Parathyroid adenoma (tissue), 2 donors: ENCODE data around the gene FMNL1.

ENCODE experiments used
- H2AFZ ChIP-seq: fragments of 300-600 bp; sonication (generic); one replicate; pipeline ENCODE4 v1.7.0; 2017; ENCODE audit warnings: antibody characterized with exemption, mild to moderate bottlenecking
- H3K27ac ChIP-seq: fragments of 300-600 bp; sonication (generic); one replicate; pipeline ENCODE4 v1.7.0; 2017
- H3K27me3 ChIP-seq: fragments of 300-600 bp; sonication (generic); one replicate; pipeline ENCODE4 v1.7.0; 2017; ENCODE audit warnings: low read length; ENCODE audit not compliant: control insufficient read depth, insufficient read depth
- H3K36me3 ChIP-seq: fragments of 300-600 bp; sonication (generic); one replicate; pipeline ENCODE4 v1.7.0; 2017; ENCODE audit warnings: low read length; ENCODE audit not compliant: control insufficient read depth, insufficient read depth
- H3K4me1 ChIP-seq: fragments of 300-600 bp; sonication (generic); one replicate; pipeline ENCODE4 v1.7.0; 2017; ENCODE audit warnings: control low read depth
- H3K4me2 ChIP-seq: fragments of 300-600 bp; sonication (generic); one replicate; pipeline ENCODE4 v1.7.0; 2017; ENCODE audit warnings: low read length
- H3K4me3 ChIP-seq: fragments of 300-600 bp; sonication (generic); one replicate; pipeline ENCODE4 v1.7.0; 2017; ENCODE audit warnings: low read depth, low read length
- H3K79me2 ChIP-seq: fragments of 300-600 bp; sonication (generic); one replicate; pipeline ENCODE4 v1.7.0; 2017; ENCODE audit warnings: control low read depth
- H3K9ac ChIP-seq: fragments of 300-600 bp; sonication (generic); one replicate; pipeline ENCODE4 v1.7.0; 2017; ENCODE audit warnings: mild to moderate bottlenecking
- H3K9me3 ChIP-seq: fragments of 300-600 bp; sonication (generic); one replicate; pipeline ENCODE4 v1.7.0; 2017; ENCODE audit warnings: low read length; ENCODE audit not compliant: control insufficient read depth
- TF ChIP-seq, protein P1 (sequence below): fragments of 300-600 bp; sonication (generic); IDR thresholded peaks from one replicate; pipeline ENCODE4 v1.7.0; 2017; ENCODE audit warnings: antibody characterized with exemption, mild to moderate bottlenecking
- donor health status: primary hyperparathyroidism.

FMNL1 gene

DNA sequence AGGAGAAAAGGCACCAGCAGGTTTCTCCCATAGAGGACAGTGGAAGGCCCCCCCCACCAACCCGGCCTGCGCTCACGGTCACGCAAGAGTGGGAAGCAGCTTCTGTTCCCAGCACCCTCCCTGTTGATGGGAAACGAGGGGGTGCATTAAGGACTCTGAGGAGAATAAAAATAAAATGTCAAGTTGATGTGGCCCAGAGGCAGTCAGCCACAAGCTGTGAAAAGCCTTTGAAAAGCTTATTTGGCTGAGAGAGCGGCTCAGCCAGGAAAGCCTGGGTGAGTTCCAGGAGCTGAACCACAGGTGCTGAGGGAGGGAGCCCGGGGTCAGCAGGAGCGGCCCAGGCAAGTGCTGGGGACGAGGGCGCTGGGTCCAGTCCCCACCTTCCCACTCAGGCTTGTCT is 67.1 kb downstream of the FMNL1 start:
- H2AFZ ChIP-seq: no peak overlapping the region
- peaks cover 14% of the 10 kb centered on the region for H3K79me2 ChIP-seq
- H3K27ac ChIP-seq: peak overlapping the region; percentile 27
- peaks cover 55% of the 10 kb centered on the region for H3K4me1 ChIP-seq
- peak overlapping the region; percentile 50 for H3K4me2 ChIP-seq
- no peaks in the 10 kb centered on the region for H3K27me3 ChIP-seq
- no peak overlapping the region for H3K4me3 ChIP-seq
- no peaks in the 10 kb centered on the region for H3K36me3 ChIP-seq
- no peak overlapping the region for H3K9ac ChIP-seq
- TF ChIP-seq, protein P1, sequence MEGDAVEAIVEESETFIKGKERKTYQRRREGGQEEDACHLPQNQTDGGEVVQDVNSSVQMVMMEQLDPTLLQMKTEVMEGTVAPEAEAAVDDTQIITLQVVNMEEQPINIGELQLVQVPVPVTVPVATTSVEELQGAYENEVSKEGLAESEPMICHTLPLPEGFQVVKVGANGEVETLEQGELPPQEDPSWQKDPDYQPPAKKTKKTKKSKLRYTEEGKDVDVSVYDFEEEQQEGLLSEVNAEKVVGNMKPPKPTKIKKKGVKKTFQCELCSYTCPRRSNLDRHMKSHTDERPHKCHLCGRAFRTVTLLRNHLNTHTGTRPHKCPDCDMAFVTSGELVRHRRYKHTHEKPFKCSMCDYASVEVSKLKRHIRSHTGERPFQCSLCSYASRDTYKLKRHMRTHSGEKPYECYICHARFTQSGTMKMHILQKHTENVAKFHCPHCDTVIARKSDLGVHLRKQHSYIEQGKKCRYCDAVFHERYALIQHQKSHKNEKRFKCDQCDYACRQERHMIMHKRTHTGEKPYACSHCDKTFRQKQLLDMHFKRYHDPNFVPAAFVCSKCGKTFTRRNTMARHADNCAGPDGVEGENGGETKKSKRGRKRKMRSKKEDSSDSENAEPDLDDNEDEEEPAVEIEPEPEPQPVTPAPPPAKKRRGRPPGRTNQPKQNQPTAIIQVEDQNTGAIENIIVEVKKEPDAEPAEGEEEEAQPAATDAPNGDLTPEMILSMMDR: no peak
- no peaks in the 10 kb centered on the region for H3K9me3 ChIP-seq

DNA sequence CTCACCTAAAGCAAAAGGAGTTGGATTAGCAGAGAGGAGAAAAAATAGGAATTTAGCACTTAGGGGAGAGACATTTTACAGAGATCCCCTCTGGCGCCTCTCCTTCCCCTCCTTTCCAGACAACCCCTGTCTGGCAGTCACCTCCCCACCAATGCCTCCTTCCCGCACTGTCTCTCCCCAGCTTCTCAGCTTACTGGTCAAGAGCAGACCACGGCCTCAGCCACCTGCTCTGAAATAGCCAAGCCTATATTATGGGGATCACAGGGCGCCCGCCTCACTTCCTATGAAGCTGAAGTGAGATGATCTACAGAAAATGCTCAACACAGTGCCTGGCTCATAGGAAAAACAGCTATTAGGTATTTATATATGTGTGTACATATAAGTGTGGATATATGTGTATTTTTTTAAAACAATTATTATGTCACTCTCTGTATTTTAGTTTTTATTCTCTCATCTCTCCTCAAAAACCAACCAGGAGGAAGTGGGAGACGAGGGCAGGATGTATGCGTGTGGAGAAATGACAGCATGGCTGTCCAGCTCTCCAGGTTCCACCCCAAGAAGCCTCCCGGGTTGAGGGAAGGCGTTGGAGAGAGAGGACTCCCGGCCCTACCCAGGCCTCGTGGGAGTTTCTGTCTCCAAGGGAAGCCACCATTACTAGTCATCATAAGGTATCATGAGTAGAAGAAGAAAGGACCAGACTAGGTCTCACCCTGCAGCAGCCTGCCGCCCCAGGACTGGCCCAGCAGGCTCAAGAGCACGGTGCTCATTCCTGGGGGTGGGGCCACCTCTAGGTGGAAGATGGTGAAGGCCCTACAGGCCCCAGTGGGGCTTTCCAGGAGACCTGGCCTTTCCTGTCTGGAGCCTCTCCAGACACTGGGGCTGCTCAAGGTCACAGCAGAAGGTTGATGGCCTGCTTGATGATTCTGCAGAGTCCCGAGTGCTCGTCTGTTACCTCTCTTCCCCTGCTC is 67.9 kb downstream of the FMNL1 start:
- Histone ChIP-seq H3K36me3 (no peaks in the 10 kb centered on the region), H3K27me3 (no peaks in the 10 kb centered on the region), H3K9ac (no peak overlapping the region), H3K4me3 (no peak overlapping the region), H3K4me1 (peaks cover 62% of the 10 kb centered on the region), H3K9me3 (no peaks in the 10 kb centered on the region), H3K79me2 (peaks cover 15% of the 10 kb centered on the region), H2AFZ (no peak overlapping the region), H3K4me2 (peak overlapping the region; percentile 50), H3K27ac (peak overlapping the region; percentile 27)
- TF ChIP-seq, protein P1: no peak

DNA sequence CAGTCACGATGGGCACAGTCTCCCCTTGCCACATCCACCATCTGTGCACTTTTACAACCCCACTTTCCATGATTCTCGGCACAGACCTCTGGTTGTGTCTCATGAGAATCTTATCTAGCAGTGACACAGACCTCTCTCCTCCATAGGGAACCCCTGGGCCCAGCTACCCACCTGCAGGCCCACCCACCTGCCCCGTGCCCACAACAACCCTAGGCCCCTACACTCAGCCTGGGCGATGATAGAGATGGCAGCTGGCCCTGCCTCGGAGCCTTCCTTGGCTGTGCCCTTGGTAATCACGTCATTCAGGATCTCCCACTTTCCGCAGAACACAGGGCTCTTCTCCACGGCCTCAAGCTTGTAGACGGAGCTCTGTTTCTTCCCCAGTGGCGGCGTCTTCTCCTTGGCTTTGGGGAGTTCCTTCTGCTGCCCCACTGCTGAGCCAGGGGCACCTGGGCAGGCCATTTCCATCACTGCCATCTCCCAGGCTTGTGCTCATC is 68.6 kb downstream of the FMNL1 start:
- Histone ChIP-seq H3K4me1 (peaks cover 68% of the 10 kb centered on the region), H3K36me3 (no peaks in the 10 kb centered on the region), H3K9me3 (no peaks in the 10 kb centered on the region), H3K4me3 (no peak overlapping the region), H3K9ac (no peak overlapping the region), H3K79me2 (peaks cover 15% of the 10 kb centered on the region), H3K4me2 (no peak overlapping the region), H3K27me3 (no peaks in the 10 kb centered on the region), H2AFZ (no peak overlapping the region), H3K27ac (no peak overlapping the region)
- TF ChIP-seq, protein P1: no peak

DNA sequence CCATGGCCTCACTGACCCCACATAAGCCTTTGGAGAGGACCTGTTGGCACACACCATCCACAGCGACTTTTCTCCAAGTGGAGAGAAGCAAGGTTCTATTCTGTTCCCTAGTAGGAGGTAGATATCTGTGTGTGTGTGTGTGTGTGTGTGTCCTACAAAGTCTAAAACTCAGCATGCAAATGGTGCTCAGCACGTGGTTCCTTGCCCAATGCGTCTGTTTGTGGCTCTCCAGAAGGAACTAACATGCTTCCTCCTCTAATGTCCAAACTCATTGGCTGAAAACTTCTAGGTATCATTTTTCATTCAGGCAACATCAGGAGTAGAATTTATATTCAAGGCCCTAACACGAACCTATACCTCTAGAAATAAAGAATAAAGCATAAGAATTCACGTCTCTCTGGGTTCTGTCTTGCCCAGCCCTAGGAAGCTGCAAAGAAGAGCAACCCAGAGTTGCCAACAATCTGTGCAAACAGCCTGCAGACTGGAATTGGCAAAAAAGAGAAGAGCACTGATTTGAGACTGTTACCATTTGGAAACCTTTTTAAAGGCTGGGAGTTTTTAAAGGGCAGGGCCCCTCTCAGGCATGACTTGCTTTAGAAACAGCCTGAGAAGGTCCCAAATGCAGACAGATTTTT is 69.6 kb downstream of the FMNL1 start:
- H3K79me2 ChIP-seq: peaks cover 21% of the 10 kb centered on the region
- no peak overlapping the region for H3K9ac ChIP-seq
- H3K27ac ChIP-seq: no peak overlapping the region
- no peak overlapping the region for H3K4me3 ChIP-seq
- H2AFZ ChIP-seq: no peak overlapping the region
- no peaks in the 10 kb centered on the region for H3K9me3 ChIP-seq
- peaks cover 69% of the 10 kb centered on the region for H3K4me1 ChIP-seq
- TF ChIP-seq, protein P1: no peak
- H3K4me2 ChIP-seq: no peak overlapping the region
- no peaks in the 10 kb centered on the region for H3K36me3 ChIP-seq
- H3K27me3 ChIP-seq: no peaks in the 10 kb centered on the region
